Inflammatory macrophage treated with lipopolysaccharide for 1 hour (primary cell): ENCODE results near the gene SKAP2.
"Not testable (repeated sequence)": the region's sequence is repeated elsewhere in the genome, so short reads cannot be mapped to it uniquely, and the experiment has no call there.

Source experiments
- DNase-seq, 2 donors: peaks; one replicate each; pipeline ENCODE4 v3.0.0-alpha.2; 2020 to 2022

Gene SKAP2

DNA sequence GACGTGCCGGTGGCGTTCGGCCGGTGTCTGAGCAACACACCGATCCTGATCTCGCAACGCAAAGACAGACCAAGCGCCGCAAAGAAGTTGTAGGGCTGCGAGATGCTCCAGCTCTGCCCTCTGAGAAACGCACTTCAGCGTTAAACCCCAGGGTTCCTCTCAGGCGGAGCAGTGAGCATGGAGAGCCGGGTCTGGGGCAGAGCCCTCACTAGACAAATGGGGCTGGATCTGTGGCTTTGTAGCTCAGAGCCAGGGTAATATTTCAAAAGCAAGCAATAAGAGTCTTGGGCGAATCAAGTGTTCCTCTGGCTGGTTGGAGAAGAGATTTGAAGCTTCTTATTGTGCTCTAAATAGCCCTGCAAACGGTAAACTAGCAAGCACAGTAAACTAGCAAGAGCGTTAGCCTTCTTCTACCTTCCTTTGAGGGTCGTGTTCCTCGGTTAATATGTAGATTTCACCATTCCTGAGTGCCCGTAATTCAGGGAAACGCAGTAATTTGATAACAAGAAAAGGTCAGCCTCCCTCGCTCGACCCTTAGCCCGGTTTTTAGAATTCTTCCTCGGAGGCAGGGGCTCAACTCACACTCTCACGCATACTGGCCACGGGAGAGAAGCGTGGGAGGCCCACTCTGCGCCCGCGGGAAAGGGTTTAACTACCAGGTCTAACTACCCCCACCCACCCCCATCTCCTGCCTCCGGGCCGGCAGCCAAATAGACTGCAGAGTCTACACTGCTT, 6.7 kb downstream of the SKAP2 start:
- DNase-seq = peak; percentile 14 to 28

DNA sequence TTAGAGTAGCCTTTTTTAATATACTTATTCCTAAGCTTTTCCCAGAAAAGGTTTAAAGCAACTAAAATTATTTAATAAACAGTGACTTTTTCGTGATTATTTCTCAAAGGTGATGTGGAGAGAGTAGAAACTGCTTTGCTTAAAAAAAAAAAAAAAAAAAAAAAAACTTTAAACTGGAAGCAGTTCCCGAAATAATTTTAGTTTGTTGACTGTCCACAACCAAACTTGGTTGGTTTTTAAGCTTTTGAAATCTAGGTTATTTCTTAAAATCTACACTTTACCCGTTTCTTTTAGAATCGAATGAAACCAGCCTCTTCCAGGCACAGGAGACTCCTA, 7.3 kb downstream of the SKAP2 start:
- DNase-seq = no peak

DNA sequence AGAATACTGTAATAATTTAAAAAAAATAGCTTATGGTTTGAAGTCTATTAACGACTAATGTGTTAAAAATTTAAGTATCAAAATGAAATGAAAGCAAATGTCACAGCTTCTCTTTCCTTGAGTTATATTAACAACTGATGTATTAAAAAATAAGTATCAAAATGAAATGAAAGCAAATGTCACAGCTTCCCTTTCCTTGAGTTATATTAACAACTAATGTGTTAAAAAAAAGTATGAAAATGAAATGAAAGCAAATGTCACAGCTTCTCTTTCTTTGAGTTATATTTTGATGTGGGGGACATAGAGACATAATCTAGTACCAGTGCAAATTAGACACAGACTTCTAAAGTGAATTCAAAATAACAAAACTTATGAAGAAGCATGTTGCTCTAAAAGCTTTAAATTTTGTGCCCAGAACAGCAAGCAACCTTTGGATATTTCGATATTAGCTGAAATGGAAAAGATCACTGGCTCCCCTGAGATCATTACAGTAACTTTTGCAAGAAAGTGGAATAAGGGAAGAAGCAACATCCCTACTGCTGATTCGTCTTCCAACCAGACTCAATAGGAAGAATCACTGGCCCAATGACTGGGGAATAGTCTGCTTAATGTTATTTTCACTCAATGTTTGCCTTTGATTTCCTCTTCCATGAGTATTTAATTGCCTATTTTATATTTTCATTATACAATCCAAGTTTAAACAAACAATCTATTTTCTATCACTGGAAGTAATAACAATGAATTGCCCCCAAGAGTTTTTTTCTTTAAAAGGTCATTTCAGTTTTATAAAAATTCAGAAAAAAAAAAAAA, 8.0 kb downstream of the SKAP2 start:
- DNase-seq = no peak

DNA sequence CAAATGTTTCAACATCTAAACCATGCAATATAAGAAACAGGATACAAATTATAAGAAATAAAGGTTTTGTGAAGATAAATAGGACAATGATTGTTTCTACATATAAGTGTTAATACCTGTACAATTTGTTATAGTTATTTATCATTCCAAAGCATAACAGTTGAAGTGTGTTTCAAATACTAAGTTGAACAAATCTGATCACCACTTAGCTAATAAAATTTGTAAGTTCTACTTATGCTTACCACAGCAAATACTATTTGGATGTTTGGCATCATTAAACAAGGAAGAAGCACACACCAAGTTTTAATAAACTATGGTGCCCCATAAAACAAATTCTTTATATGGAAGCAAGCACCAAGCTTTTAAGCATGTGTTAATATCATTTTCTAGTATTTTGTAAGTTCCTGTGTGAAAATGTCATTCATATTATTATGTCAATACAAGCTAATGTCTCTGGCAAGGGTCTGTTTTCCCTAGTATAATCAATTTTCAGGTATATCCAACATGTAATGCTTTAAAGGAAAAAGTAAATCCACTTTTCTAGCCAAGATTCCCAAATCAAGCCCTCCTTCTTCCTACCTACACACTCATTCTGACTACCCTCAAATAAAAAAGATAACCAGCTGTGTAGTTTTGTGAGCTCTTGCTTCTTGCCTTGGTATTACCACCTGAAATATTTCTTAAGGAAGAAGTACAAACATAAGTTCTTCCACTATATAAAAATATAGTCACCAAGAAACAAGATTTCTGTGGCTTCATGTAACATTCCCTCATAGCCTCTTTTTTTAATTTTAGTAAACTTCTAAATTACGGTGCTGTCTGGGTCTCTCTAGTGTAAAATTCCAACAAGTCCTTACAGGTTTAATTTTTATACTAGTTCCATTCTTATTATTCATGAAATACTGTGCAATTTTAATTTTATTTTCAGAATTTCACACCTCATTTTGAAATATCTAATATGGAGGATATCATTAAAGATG, 9.2 kb downstream of the SKAP2 start:
- DNase-seq = no peak

DNA sequence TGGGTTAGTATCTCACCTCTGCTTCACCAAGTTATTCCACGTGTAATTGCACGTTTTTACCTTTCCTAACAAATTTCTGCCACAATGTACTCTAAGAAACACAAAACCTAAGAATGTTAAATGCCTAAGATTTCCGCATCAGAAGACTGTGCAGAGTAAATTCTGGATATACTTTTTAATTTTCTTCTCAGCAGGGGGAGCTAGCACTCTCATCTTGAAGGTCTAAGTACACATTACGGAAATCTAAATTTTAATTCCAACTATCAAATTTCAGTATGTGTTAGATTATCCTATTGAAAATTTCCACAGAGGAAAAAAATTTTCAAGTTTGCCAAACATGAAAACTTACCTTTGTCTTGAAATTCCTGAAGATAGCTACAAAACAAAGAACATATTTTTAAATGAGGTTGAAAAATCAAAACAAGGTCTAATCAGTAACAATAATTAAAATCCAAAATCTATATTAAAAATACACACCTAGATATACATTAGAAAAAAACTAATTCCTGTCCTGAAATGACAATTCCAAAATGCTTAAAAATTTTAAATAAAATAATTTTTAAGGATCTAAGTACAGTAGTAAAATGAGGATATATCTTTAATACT, 10.5 kb downstream of the SKAP2 start:
- DNase-seq = peak; percentile 39 to 80

DNA sequence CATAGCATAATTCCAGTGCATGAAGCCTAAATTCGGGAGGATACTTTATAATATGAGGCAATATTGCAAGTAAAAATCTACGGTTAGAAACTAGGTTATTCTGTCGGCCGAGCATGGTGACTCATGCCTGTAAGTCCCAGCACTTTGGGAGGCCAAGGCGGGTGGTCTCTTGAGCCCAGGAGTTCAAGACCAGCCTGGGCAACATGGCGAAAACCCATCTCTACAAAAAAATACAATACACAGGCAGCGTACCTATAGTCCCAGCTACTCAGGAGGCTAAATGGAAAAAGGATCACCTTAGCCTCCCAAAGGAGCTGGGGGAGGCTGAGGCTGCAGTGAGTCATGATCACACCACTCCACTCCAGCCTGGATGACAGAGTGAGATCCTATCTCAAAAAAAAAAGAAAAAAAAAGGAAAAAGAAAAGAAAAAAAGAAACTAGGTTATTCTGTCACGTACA, 14.2 kb downstream of the SKAP2 start:
- no peak for DNase-seq

DNA sequence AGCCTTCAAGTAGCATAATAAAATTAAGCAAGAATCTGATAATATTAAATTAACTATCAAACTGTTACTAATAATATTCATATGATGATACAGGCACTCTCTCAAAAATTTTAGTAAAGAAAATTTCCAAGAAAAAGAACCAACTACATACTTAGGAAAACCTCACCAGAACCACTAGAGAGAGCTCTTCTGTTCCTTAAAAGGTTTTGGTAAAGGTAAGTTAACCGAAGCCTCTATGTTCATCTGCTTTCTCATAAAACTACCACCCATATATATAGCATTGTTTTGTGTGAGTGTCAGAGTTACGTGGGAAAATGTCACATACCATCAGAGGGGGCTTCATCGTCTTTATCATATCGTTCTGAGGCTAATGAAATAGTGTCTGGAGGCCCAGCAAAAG, 20.7 kb downstream of the SKAP2 start:
- no peak for DNase-seq

DNA sequence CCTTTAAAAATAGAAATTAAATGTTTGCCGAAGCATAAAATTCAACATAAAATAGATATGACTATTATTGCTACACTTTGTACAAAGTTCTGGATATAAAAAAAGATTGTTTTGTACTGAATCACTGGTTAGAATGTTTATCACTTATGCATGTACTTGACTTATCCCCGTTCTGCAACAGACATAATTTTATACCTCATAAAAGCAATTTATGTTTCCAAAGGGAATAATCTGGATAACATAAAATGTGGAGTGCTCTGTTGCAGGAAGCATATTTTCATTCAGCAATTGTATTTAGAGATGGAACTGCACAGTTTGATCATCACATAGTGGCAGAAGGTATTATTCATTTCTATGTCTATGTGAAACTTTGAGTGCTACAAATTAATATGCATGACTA, 21.5 kb downstream of the SKAP2 start:
- no peak for DNase-seq

DNA sequence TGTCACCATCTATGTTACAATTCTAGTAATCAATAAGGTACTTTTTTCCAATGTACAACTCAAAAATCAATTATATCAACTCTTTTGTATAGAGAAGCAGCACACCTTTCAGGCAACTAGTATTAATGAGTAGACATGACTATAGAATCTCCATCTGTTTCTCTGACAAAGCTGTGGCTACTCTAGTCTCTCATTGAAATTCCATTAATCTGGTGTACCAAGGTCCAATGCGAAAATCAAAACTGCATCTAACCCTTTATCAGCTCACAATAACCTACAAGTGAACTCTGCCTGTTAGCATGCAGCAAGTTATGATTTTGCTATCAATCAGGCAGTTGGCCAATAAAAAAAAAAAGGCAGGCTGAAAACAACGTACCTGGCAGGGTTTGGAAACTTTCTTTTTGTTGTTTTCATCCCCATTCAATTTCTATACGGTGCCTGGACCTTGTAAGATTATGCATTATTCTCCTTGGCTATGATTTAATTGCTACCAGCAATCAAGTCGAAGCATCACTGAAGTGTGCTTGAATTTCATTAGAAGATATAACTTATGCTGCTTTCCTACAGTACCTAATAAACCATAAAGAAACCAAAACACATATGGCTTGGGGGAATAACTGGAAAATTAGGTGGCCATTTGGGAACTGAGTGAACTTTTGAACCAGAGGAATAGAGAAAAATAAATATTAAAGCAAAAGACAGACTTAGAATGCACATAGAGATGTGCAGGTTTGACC, 23.2 kb downstream of the SKAP2 start:
- no peak for DNase-seq

DNA sequence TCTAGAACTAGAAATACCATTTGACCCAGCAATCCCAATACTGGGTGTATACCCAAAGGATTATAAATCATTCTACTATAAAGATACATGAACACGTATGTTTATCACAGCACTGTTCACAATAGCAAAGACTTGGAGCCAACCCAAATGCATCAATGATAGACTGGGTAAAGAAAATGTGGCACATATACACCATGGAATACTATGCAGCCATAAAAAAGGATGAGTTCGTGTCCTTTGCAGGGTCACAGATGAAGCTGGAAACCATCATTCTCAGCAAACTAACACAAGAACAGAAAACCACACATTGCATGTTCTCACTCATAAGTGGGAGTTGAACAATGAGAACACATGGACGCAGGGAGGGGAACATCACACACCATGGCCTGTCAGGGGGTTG, 27.6 kb downstream of the SKAP2 start:
- not testable (repeated sequence) for DNase-seq

DNA sequence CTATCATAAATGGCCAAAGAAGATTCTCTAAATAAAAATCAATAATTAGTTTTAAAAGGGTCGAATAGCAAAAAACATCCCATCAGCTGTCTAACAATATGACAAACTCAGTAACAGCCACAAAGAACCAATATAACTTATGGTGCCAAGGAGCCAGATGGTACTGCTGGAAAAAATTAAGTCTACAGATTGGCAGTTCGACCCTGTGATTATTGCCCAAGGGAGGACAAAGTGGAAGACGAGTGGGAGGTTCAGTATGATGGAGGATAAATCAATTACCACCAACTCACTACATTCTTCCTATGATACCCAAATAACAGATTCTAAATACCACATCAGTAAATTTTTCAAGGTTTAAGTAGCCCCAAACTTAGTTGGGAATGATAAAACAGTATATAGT, 49.0 kb downstream of the SKAP2 start:
- DNase-seq = no peak

DNA sequence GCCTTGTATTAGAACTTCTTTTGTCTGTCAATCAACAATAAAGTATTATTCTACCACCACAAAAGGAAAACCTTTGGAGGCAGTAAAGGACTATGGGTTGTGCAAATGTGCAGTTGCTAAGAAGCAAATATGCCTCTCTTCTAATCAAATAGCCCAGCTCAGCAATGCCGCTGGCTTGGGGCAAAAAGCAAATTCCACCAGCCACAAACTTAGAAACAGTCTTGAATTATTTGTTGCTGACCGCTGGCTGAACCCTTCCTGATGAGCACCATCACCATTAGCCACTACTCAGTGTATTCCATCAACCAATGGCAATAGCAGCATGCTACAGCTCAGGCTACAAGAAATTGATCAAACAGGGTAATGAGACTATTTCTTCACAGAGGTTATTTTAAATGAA, 51.0 kb downstream of the SKAP2 start:
- DNase-seq = no peak

DNA sequence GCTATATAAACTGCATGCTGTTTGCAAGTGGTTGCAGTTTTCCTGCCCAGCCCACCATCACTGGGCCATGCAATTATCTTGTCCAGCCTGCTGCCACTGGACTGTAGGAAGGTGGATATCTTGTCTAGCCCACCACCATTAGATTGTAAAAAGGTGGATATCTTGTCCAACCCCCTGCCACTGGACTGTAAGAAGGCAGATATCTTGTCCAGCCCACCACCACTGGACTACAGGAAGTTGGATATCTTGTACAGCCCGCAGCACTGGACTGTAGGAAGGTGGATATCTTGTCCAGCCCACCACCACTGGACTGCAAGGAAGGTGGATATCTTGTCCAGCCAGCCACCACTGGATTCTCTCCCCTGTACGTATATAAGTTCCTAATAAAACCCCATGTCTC, 69.8 kb downstream of the SKAP2 start:
- no peak for DNase-seq

DNA sequence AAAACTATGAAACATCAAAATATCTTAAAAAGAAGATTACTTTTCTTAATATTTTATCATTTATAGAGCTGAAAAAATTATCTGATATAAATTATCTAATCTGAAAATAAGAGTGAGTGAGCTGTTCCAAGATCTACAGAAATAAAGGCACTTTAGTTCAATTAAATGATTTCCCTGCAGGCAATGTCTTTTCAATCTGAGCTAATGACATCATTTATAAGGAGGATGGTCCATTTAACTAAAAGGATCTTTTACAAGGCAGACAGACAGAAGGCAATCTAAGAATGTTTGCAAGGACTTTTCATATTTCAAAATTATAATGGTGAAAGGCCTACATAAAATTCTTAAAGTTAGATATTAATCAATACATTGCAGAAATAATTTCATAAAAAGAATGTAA, 71.8 kb downstream of the SKAP2 start:
- no peak for DNase-seq

DNA sequence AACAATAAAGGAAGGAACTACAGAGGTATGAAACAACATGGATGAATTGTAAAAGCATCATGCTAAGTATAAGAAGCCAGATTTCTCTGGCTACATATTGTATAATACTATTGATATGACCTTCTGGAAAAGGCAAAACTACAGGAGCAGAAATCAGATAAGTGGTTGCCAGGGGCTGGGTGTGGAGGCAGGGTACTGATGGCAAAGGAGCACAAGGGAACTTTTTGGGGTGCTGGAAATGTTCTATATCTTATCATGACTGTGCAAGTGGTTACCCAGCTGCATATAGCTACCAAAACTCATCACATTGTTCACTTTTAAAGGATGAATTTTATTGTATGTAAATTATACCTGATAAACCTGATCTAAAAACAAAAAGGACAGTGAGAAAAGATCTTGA, 72.4 kb downstream of the SKAP2 start:
- no peak for DNase-seq

DNA sequence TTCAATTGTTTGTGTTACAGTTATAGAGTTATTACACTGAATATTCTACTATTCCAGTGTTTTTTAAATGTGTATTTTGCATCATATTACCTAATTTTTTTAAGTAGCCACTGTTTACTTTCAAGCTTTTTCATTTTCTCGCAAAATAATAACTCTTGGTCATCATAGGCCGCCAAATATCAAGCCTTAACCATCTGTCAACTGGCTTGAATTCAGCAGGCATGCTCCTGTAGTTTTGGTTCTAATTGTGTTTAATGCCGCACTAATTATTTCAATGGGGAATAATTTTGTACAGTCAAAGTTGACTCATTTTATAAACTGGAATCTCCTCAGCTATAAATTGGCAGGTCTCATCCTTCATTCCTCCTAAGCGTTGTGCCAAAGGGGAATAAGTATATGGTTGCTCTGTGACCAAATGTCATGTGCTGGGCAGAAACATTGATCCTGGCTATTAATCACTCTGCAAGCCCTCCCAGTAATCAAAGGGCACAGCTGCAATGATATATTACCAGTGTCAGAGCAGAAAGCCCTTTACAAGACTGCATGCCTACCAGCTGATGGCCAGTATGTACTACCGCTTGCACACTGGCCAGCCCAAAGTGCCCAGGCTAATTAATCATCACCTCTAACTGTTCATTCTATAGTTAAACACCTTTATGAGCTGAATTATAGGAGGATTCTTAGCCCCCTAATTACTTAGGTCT, 74.8 kb downstream of the SKAP2 start:
- DNase-seq = no peak

DNA sequence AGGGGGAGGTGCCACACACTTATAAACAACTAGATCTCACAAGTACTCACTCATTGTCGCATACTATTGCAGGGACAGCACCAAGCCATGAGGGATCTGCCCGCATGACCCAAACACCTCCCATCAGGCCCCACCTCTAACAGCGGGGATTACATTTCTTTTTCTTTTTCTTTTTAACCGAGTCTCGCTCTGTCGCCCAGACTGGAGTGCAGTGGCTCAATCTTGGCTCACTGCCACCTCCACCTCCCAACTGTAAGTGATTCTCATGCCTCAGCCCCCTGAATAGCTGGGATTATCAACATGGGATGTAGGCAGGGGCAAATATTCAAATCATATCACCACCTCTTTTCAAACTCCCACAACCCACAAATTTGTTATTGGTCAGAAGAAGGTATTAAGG, 76.7 kb downstream of the SKAP2 start:
- no peak for DNase-seq

DNA sequence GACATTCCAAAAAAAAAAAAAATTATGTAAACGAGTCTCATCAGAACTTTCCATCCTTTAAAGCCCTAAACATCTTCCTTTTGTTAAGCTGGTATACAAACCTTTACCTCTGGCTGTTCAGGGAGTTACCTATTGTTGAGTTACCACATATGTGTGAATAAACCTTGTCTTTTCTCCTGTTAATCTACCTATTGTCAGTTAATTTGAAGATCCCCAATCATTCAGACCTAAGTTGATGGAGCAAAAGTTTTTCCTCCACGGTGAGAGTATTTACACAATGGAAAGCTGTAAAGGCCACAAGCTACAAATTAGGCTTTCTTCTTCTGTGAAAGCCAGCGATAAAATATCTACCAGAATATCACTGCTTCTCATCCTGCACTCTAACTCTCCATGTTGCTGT, 80.3 kb downstream of the SKAP2 start:
- DNase-seq = no peak

DNA sequence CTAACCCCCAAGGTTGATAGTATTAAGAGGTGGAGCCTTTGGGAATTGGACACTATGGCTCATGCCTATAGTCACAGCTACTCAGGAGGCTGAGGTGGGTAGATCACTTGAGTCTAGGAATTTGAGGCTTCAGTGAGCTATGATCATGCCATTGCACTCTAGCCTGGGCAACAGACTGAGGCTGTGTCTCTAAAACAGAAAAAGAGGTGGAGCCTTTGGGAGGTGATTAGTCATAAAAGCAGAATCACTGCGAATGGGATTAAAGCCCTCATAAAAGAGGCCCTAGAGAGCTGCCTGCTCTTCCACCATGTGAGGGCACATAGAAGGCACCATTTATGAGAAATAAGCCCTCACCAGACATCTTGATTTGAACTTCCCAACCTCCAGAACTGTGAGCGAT, 81.9 kb downstream of the SKAP2 start:
- no peak for DNase-seq

DNA sequence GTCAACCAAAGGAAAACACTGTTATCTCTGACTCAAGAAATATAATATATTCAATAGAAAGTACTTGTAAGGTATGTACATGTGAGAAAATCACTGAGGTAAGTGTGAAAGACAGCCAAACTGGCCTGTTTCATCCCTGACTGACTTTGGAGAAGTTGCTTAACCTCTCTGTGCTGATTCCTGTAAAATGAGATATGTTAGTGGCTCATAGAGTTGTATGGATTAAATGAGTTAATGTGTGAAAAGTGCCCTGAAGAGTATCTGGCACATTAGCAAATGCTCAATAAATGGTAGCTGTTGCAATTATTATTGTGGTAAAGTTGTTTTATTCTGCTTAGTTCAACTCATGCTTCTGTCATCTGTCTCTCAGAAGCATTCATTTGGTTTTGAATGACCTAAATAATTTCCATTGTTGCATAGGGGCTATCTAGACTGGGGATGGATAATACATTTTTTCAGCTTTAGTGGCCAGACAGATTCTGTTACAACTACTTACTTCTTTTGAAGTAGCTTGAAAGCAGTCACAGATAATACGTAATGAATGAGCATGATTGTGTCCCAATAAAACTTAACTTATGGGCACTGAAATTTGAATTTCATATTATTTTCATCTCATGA, 84.3 kb downstream of the SKAP2 start:
- no peak for DNase-seq

DNA sequence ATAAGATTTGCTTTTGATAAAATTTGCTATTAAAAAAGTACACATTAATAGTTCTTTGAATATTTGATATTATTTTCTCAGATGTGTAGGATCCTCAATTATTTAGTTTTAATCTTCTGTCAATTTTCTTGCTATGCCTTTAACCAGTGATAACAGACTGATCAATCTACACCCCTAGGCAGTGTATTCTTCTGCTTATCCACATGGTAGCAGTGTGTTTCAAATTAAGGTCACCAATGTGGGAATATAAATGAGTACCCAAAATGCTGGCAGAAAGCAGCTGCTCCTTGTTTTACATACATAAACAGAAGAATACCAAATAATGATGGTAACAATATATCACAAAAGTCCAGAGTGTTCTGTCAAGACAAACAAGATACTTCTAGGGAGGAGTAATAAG, 87.0 kb downstream of the SKAP2 start:
- no peak for DNase-seq
